ENCODE data around the gene CAPRIN2.

CAPRIN2 gene

GRCh38 chr12:30774599-30774998 lies 19.8 kb upstream of the CAPRIN2 start:
- in situ Hi-C loops (cut with MboI; ENCODE audit: low pct_unique_long_range_greater_than_20kb, low sequenced_read_pairs), result no loop called here
- DNase-seq, result no peak

GRCh38 chr12:30769802-30770201 lies 15.1 kb upstream of the CAPRIN2 start:
- no peak for DNase-seq
- in situ Hi-C loops (cut with MboI; ENCODE audit: low pct_unique_long_range_greater_than_20kb, low sequenced_read_pairs), result no loop called here

GRCh38 chr12:30764251-30764650 lies 9.5 kb upstream of the CAPRIN2 start:
- DNase-seq, result no peak
- in situ Hi-C loops (cut with MboI; ENCODE audit: low pct_unique_long_range_greater_than_20kb, low sequenced_read_pairs), result no loop called here

GRCh38 chr12:30763053-30763452 lies 8.3 kb upstream of the CAPRIN2 start:
- DNase-seq, result no peak
- in situ Hi-C loops (cut with MboI; ENCODE audit: low pct_unique_long_range_greater_than_20kb, low sequenced_read_pairs), result no loop called here

GRCh38 chr12:30761730-30762129 lies 7.0 kb upstream of the CAPRIN2 start:
- DNase-seq, result no peak
- in situ Hi-C loops (cut with MboI; ENCODE audit: low pct_unique_long_range_greater_than_20kb, low sequenced_read_pairs), result no loop called here

GRCh38 chr12:30757316-30757715 lies 2.6 kb upstream of the CAPRIN2 start:
- no peak for DNase-seq
- in situ Hi-C loops (cut with MboI; ENCODE audit: low pct_unique_long_range_greater_than_20kb, low sequenced_read_pairs), result no loop called here

GRCh38 chr12:30756074-30756473 lies 1.3 kb upstream of the CAPRIN2 start:
- no peak for DNase-seq
- in situ Hi-C loops (cut with MboI; ENCODE audit: low pct_unique_long_range_greater_than_20kb, low sequenced_read_pairs), result no loop called here

- in situ Hi-C loops (cut with MboI; ENCODE audit: low pct_unique_long_range_greater_than_20kb, low sequenced_read_pairs), result no loop called here
Measured at GRCh38 chr12:30755395-30755762, 628 bp upstream of the CAPRIN2 start.

GRCh38 chr12:30754383-30754749 lies 385 bp downstream of the CAPRIN2 start:
- in situ Hi-C loops (cut with MboI; ENCODE audit: low pct_unique_long_range_greater_than_20kb, low sequenced_read_pairs), result no loop called here
- DNase-seq, result no peak

More at GRCh38 chr12:30755395-30755762, 628 bp upstream of the CAPRIN2 start:
- DNase-seq, result no peak

GRCh38 chr12:30753751-30754382 lies 884 bp downstream of the CAPRIN2 start:
- DNase-seq, result peak; percentile 43
- in situ Hi-C loops (cut with MboI; ENCODE audit: low pct_unique_long_range_greater_than_20kb, low sequenced_read_pairs), result no loop called here

- in situ Hi-C loops (cut with MboI; ENCODE audit: low pct_unique_long_range_greater_than_20kb, low sequenced_read_pairs), result no loop called here
- peak; percentile 68 for DNase-seq
Measured at GRCh38 chr12:30753233-30753632, 1.5 kb downstream of the CAPRIN2 start.

GRCh38 chr12:30752255-30752654 lies 2.5 kb downstream of the CAPRIN2 start:
- DNase-seq, result no peak

GRCh38 chr12:30748147-30748546 lies 6.6 kb downstream of the CAPRIN2 start:
- in situ Hi-C loops (cut with MboI; ENCODE audit: low pct_unique_long_range_greater_than_20kb, low sequenced_read_pairs), result no loop called here

More at GRCh38 chr12:30752255-30752654, 2.5 kb downstream of the CAPRIN2 start:
- in situ Hi-C loops (cut with MboI; ENCODE audit: low pct_unique_long_range_greater_than_20kb, low sequenced_read_pairs), result no loop called here

GRCh38 chr12:30746190-30746589 lies 8.6 kb downstream of the CAPRIN2 start:
- in situ Hi-C loops (cut with MboI; ENCODE audit: low pct_unique_long_range_greater_than_20kb, low sequenced_read_pairs), result no loop called here
- DNase-seq, result no peak

More at GRCh38 chr12:30748147-30748546, 6.6 kb downstream of the CAPRIN2 start:
- no peak for DNase-seq

GRCh38 chr12:30744321-30744720 lies 10.4 kb downstream of the CAPRIN2 start:
- no peak for DNase-seq
- in situ Hi-C loops (cut with MboI; ENCODE audit: low pct_unique_long_range_greater_than_20kb, low sequenced_read_pairs), result no loop called here

- in situ Hi-C loops (cut with MboI; ENCODE audit: low pct_unique_long_range_greater_than_20kb, low sequenced_read_pairs), result no loop called here
- no peak for DNase-seq
Measured at GRCh38 chr12:30740274-30740673, 14.5 kb downstream of the CAPRIN2 start.

- no peak for DNase-seq
Measured at GRCh38 chr12:30739020-30739419, 15.7 kb downstream of the CAPRIN2 start.

GRCh38 chr12:30732954-30733637 lies 21.7 kb downstream of the CAPRIN2 start:
- in situ Hi-C loops (cut with MboI; ENCODE audit: low pct_unique_long_range_greater_than_20kb, low sequenced_read_pairs), result no loop called here
- DNase-seq, result no peak

More at GRCh38 chr12:30739020-30739419, 15.7 kb downstream of the CAPRIN2 start:
- in situ Hi-C loops (cut with MboI; ENCODE audit: low pct_unique_long_range_greater_than_20kb, low sequenced_read_pairs), result no loop called here

GRCh38 chr12:30730011-30730410 lies 24.7 kb downstream of the CAPRIN2 start:
- in situ Hi-C loops (cut with MboI; ENCODE audit: low pct_unique_long_range_greater_than_20kb, low sequenced_read_pairs), result no loop called here
- DNase-seq, result no peak

- no peak for DNase-seq
- in situ Hi-C loops (cut with MboI; ENCODE audit: low pct_unique_long_range_greater_than_20kb, low sequenced_read_pairs), result no loop called here
Measured at GRCh38 chr12:30729547-30729946, 25.2 kb downstream of the CAPRIN2 start.

GRCh38 chr12:30726647-30727046 lies 28.1 kb downstream of the CAPRIN2 start:
- in situ Hi-C loops (cut with MboI; ENCODE audit: low pct_unique_long_range_greater_than_20kb, low sequenced_read_pairs), result no loop called here
- DNase-seq, result no peak
